Stimulated activated CD4-positive, alpha-beta T cell treated with anti-CD3 and anti-CD28 coated beads, Interleukin-1b, Interleukin-23, amount 100 ng/mL, for 24 hours (primary cell): ENCODE results near the gene FHIT.

Experiments used
- DNase-seq, 4 experiments: peaks; one replicate each; pipeline ENCODE4 v3.0.0-alpha.2; 2020; ENCODE audit warnings: low read depth in 4 of 4, low spot score in 1 of 4

The FHIT gene

DNA sequence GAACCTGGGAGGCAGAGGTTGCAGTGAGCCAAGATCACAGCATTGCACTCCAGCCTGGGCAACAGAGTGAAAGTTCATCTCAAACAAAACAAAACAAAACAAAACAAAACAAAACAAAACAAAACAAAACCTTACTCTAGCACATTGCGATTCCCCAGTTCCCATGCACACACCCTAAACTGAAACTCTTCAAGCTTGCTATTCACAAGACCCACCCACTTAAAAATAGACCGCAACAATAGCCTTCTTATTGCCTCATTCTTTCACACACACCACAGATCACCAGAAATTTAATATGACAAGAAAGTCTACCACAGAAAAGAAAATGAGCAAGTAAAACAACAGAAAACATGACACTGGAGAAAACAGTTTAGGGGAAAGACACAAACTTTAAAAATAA is 598.4 kb downstream of the FHIT start:
- no peak for DNase-seq

DNA sequence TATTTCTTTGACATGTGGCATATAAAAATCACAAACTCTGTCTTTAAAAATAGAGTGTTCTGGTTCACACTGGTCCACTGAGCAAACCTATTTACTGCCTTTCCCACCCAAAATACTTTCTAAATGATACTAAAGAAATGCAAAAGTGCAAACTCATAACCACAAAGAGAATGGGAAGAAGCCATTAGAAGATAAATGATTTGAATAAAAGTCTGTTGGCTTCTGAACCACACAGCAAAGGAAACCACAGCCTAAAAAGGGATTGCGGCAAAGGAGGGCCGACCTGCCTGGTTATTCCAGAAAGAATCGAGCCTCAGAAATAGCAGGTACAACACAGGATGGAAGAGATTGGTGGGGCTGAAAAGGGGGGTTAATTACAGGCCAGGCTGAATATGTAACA is 599.5 kb downstream of the FHIT start:
- no peak for DNase-seq

DNA sequence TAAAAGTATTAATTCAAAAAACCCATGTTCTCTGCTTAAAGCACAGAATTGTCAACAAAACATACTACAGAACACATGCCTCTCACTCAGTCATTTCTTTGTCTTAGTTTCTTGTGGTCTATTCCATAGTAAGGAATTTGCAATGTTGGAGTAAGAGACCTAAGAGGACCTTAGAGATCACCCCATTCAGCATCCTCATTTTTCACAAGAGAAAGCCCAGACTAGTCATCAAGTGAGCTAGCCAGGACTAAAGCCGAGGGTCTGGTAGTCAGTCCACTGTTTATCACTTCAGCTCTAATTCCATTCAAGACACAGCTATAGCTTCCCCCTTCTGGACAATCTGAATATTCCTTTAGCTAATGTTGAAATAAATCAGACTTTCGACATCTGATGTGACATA is 601.1 kb downstream of the FHIT start:
- DNase-seq = no peak

DNA sequence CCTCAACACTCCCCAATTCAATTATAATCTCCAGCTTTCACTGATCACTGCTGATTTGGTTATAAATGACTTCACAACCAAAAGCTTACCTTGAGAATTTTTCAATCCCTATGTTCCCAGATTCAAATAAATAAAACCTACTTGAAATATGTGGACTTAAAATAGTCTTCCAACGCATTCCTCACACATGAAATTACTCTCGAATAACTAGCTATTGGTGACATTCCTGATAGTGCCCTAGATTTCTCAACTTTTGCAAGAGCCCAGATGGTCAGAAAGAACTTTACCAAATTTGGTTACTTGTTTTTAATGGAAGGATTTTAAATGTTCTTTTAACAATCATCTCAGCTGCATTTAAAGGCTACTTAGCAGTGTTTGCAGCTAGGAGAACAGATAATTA is 605.5 kb downstream of the FHIT start:
- no peak for DNase-seq

DNA sequence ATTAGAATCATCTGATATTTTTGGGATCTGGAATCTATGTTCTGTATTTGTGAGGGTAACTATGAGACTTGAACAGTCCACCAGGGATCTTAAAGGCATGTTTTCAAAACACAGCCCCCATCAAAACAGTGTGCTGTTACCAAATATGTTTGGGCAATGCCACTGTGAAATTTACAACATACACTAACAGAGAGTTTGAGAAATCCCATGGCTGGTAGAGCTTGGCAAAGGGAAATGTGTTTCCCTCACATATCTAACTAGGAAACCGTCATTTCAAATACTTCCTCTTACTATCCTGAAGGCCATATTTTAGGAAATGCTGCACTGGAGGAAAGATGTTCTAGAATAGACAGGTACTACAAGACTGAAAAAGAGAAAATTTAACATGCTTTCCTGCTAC is 607.4 kb downstream of the FHIT start:
- no peak for DNase-seq

DNA sequence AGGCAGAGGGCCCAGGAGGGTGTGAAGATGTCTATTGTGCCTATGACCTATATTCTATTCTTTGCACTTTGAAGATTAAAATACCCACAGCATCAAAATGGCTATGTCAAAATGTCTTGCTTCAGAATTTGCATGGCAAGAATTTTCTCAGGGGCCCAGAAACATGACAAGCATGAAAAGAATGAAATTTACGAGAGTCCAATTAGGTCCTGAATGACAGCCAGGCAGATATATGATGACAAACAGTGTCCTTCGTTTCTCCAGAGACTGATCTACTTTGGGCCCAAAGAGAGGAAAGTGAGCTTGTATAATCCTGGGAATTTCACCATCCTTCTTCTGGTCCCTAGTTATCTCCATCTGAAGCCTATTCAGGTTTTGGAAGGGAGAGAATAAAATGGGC is 609.9 kb downstream of the FHIT start:
- DNase-seq = no peak

DNA sequence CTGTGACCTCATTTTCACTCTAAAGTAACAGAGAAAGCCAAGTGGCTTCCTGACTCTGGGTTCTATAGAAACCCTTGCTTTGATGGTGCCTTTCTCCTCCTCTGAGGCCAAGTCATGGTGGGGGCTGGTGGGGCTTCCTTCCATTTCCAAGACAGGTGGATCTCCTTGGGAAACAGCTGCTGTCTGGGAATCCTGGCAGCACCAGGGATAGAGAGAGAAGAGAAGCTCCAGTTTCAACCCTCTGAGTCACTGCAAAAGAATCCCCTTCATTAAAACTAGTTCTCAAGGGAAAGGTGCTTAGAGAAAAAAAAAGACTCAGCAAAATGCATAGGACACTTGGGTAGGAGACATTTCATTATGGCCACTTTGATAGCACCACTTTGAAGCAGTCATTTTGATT is 614.4 kb downstream of the FHIT start:
- no peak for DNase-seq

DNA sequence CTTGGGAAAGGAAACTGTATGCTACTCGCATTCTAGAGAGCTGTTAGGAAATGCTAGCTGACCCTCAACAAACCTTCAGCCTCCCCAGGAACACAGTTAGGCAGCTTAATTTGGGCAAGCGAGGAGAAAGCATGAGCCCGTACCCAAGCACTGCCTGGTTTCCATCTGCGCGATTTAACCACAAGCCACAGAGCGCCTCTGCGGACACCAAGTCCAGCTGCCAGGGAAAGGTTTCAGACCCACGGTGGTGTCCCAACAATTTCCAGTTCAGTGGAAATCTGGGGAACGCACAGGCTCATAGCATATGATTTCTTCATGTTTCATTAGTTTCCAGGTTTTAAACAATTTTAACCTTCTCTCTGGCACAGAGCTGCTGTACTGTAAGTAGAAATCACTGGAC is 617.6 kb downstream of the FHIT start:
- DNase-seq = no peak

DNA sequence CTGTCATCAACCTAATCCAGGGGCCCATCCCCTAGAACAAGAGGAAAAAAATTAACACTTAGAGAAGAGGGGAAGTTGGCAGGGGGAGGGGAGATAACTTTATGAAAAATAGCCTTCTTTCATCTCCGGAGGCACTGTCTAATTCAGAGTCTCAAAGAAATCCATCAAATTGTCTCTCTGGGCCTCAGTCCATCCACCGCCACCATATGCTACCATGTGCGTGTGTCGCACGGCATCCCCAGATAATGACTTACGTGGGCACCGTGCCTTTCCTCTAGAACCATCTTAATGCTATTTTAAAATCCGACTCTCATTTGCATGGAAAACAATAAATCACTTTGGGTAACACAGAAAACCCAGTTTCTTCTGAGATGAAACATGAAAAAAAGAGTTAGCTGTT is 619.7 kb downstream of the FHIT start:
- no peak for DNase-seq

DNA sequence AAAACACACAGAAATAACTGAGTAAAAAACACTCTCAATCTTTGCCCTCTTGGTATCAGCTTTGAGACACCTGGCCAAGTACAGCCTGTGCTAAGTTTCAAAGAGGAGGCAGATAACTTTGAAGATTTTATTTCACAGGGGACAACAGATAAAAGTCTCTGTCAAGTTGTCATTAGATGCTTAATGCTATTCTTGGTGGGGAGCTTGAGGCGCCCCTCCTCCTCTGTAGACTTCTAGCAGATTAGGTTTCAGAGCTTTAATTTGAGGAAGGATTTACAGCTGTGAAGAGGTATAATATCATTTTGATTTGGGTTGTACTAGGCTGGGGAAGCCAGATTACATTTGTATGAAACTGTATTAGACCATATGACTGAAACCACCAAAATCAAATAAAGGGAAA is 620.3 kb downstream of the FHIT start:
- no peak for DNase-seq

DNA sequence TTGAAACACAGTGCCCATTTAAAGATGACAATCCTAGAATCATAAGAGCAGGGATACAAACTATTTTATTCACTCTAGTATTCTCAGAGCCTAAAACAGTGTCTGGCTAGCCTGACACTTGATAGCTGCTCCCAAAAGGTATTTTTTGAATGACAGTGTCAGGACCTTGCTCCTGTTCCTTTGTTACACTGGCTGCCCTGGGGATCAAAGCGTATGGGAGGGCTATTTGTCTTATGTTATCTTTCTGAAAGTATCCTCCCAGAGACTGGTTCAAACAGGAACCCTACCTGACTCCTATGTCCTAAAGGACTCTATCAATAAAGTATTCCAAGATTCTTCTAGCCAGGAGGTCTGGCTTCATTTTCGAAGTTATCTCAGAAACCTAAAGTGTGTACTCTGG is 621.4 kb downstream of the FHIT start:
- DNase-seq = no peak

DNA sequence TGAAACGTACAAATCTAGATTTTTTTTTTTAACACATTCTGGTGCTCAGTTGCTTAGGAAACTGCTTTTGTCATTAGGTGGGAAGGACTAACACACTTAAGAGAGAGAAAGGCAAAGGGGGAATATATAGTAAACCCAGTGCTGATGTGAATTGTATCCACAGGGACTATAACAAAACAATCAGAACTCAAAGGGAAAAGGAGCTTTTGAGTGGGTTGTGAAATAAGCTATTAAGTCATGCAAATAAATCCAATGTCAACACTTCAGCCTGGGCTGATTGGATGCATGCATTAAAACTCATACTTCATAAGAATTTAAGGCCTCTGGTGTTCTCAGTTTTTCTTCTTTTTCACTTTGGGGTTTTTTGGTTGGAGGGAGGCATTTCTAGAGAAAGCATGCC is 628.9 kb downstream of the FHIT start:
- no peak for DNase-seq

DNA sequence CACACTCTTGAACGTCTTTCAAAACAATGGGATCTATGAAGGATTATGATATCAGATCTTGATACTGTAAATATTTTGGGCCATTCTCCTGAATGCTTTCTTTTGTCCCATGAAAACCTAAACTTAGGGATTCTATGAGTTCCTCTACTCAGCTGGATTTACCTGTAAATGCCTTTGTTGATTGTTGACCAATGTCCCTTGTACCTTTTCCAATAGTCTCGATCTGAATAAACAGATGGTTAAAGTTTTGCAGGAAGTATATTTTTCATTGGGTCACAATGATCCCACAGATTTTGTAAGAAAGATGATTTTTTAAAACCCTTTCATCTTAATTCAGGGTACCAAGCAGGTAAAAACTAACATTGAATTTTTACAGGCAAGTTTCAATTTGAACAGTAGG is 634.1 kb downstream of the FHIT start:
- no peak for DNase-seq

DNA sequence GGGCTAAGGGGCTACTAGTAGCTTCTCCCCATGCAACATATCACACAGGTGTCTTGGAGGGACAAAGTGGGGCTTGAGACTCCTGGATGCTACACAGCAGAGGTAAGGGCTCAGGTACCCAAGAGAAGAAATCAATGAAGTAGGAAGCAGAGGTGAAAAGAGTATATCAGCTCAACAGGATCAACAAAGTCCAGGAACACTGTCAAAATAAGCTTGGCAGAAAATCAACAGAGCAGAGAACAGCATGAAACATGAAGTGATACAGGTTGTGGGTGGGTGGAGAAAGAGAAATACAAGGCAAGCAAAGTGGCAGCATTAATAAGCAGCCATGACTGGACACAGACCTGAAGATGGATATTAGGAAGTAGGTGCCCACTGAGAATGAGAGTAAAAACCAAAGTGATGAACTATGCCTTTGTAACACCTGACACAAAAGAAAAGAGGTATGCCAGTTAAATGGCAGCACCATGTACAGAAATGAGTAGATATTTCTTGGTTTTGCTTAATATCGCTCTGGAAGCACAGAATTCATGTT is 637.4 kb downstream of the FHIT start:
- no peak for DNase-seq

DNA sequence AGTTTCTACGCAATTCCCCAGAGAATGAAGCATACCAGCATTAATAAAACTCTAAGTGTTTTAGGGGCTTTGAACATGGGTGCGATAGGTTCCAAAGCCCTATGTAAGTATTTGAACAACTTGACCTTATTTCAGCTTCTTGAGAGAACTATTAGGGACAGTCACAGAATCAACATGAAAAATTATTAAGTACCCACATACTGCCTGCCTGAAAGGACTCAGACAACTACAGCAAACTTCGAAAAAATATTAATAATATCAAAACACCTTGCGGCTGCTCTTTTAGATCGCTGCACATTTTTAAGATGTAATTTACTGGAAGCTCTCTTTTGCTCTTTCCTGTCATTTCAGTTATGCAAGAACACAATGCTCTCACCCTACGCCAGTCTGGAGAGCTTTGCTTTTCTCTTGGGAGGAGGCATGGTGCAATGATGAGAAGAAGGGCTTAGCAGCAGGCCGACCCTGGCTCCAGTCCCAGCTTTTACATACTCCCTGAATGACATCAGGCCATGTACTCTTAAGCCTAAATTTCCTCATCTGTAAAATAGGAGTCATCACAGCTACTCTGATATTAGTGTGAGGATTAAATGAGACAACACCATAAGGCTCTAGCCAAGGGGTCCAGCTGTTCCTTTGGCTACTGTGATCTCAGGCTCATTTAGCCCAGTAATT is 640.7 kb downstream of the FHIT start:
- DNase-seq = no peak

DNA sequence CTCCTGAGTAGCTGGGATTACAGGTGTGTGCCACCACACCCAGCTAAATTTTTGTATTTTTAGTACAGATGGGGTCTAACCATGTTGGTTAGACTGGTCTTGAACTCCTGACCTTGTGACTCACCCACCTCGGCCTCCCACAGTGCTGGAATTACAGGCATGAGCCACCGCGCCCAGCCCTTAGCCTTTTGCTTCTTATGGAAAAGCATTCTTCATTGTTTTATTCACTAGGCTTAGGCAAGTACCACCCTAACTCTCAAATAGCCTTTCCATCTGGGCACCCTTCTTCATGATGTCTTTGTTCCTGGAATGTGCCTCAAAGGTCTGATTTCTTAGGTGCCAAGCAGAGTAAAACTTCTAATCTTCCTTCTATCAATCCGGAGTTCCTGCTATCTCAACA is 641.8 kb downstream of the FHIT start:
- DNase-seq = no peak

DNA sequence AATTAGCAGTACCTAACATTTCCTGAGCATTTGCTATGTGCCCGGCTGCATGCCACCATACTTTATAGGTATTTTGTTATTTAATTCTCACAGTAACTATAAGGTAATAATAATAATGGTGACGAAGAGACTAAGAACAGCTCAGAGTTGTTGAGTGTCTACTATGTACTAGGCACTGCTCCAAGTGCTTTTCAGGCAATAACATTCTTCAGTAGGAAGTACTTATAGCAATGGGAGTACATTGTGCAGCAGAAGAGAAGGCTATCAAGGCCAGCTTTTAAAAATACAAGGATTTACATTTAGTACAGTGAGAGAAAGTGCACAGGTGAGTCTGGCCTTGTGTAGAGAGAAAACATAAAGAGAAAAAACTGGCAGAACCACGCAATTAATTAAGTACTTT is 647.4 kb downstream of the FHIT start:
- no peak for DNase-seq

DNA sequence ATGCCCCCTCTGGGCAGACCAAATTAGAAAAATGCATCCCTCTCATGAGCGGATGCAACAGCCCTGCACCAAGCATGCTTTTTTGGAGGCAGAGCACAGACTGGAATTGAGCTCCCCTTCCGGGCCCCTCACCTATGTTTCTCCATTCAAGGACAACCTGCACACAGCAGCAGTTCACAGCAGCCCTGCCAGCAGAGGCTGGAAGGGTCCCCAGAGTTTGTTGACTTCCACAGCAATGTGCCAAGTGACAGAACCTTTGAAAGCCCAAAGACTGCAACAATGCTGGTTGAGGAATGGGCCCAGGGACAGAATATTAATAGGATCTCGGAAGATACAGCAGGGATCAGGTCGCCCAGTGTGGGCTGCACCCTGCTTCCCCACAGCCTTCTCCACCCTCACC is 650.4 kb downstream of the FHIT start:
- no peak for DNase-seq

DNA sequence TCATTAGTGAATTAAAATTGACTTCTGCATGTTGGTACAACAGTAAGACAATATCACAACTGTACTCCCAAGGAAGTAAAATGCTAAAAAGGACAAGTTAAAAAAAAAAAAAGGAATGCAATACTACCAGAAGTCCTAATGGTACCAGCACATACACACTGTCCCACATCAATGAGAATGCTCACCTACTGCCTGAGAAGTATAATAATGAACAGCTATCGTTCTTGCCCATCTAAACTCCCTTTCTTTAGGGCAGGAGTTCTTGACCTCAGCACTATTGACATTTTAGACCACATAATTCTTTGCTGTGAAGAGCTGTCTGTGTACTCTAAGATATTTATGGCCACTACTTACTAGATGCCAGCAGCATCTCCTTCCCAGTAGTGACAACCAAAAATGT is 651.7 kb downstream of the FHIT start:
- no peak for DNase-seq

DNA sequence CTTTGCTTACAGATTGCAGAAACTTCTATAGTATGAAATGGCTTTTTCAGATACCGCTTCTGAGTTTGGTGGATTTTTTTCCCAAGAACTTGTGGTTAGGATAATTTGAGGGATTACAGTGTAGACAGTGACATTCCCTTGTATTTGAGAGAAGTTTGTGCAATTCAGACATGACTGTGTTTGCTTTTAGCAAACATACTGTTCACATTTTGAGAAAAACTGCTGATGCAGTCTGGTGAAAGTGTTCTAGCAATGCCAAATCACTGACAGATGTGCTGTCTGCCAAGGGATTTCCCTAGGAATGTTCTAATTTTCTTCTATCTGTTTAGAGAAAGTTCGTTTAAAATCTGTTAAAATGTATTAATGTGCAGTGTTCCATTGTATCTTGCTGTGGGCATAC is 652.6 kb downstream of the FHIT start:
- no peak for DNase-seq

DNA sequence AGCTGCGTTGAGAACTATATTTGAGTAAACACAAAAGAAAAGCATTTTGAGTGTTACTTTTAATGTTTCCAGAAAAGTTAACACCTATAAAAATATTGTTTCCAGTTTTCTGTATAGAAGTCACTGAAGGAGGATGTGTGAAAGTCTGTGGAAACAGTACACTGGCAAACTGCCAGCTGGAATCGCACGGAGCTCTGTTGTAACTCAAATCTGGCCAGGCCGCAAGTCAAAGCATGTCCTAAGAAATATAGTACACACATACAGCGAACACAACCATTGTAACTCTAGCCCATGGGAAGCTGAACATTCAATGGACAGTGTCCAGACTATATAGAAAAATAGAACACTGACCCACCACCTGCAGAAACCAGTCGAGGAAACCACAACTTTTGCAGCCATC is 657.2 kb downstream of the FHIT start:
- no peak for DNase-seq

DNA sequence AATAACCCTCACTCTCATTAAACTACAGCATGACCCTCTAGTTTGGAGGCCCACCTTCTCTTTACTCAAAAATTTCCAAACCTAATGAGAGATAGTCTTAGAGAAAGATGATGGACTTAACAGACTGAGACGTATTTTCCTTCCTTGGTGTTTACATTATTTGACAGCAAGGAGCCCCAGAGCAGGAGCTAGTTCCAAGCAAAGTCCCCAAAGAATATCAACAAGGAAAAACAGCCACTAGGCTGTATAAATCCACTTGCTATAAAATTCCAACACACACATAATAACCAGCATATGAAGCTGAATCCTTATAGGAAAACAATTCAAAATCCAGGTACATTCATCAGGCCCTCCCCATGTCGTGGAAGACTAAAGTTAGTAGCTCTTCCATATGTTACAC is 660.0 kb downstream of the FHIT start:
- DNase-seq = no peak

DNA sequence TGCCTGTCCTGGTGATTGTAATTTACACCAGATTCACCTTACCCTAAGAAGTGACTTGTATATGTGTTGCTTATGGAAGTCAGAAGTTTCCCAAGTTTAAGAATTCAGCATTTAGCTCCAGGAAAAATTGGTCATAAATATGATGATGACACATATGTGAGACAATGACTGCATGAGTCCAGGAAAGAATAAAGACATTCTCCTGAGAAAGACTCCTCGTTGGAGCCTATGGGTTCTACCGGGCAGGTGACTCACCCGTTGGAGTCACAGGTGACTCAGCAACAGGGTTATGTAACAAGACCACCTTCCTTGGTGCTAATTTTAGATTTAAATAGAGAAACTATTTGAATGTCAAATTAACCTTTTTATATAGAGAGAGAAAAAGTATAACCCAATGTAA is 662.4 kb downstream of the FHIT start:
- DNase-seq = no peak

DNA sequence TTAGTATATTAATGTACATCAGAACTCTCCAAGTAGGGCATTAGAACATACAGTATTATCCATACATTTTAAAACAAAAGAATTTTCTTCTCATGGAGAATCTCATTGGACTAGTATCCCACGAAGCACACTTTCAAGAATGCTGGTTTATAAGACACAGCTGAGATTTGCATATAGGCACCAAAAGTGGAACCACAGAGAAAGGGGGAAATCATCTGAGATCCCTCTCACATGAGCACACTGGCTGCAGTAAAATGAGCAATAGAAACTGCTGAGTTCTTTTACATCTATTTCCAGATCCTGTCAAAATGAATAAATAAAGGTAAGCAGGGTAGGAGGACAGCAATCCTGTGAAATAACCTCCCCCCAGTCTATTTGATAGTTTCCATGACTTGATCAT is 665.3 kb downstream of the FHIT start:
- no peak for DNase-seq
